Right lobe of liver (tissue), 6 donors: Measurements from ENCODE around the gene ZNF564. TPM values are rescaled to one million over a fixed set of nuclear protein-coding genes. Genes with fewer than 3 reads are reported as not detected.
A peak's percentile ranks its signal among the peaks of the same experiment; 100 is the strongest.
"Not testable (repeated sequence)": the region's sequence is repeated elsewhere in the genome, so short reads cannot be mapped to it uniquely, and the experiment has no call there.

ENCODE experiments used
- ATAC-seq, 4 donors: fragments of 200-7000 bp; cut with Tn5 transposase; one replicate each; pipeline ENCODE4 v1.9.1; 2020; ENCODE audit warnings: mild to moderate bottlenecking in 4 of 4, moderate library complexity in 4 of 4
- DNase-seq, 3 donors: peaks; one replicate each; pipeline ENCODE4 v3.0.0-alpha.2; 2020
- H3K27ac ChIP-seq, 3 donors: fragments of 200-600 bp; one replicate each; pipeline ENCODE4 v1.8.0; 2022
- H3K27me3 ChIP-seq, 2 donors: fragments of 200-600 bp; one replicate each; pipeline ENCODE4 v1.8.0; 2022
- H3K36me3 ChIP-seq, 4 donors: fragments of 200-600 bp; sonication (generic) in 1 of 4; one replicate each; pipeline versions ENCODE4 v1.5.1 to v1.8.0; 2017 to 2022; ENCODE audit warnings: control low read depth in 1 of 4
- H3K4me1 ChIP-seq, 4 donors: fragments of 200-600 bp; sonication (generic) in 1 of 4; one replicate each; pipeline versions ENCODE4 v1.5.1 to v1.8.0; 2017 to 2022; ENCODE audit warnings: control low read depth in 1 of 4
- H3K4me3 ChIP-seq, 3 donors: fragments of 200-600 bp; one replicate each; pipeline ENCODE4 v1.8.0; 2022
- H3K9me3 ChIP-seq, 4 donors: fragments of 200-600 bp; sonication (generic) in 1 of 4; one replicate each; pipeline versions ENCODE4 v1.5.1 to v1.8.0; 2017 to 2022; ENCODE audit warnings: control low read depth in 1 of 4
- CTCF ChIP-seq, 4 donors: fragments of 200-600 bp in 3 of 4; fragments of 450-650 bp in 1 of 4; IDR thresholded peaks; one replicate each; pipeline versions ENCODE4 v1.5.1 to v1.8.0; 2016 to 2022; ENCODE audit warnings: antibody characterized with exemption in 4 of 4, mild to moderate bottlenecking in 2 of 4
- POLR2A ChIP-seq: fragments of 450-650 bp; IDR thresholded peaks from one replicate; pipeline ENCODE4 v1.6.1; 2017; ENCODE audit warnings: antibody characterized with exemption, mild to moderate bottlenecking
- WGBS: methylation state at CpG from one replicate; pipeline ENCODE4 v1.1.6; 2018; ENCODE audit warnings: low coverage, low lambda C conversion rate; ENCODE audit not compliant: insufficient coverage; ENCODE audit errors: missing lambda C conversion rate; 5-methylcytosine and 5-hydroxymethylcytosine counted together
- intact Hi-C, 2 donors: fragments of 100-400 bp; cut with DNase I; formaldehyde crosslinking; loops; one replicate each; pipeline versions ENCODE4 v1.11.2 to v1.14.1; 2022
- total RNA-seq, 6 experiments: library from RNA; depleted of rRNA in 2 of 6; stranded (reverse); fragments of >200 nt in 2 of 6; fragmentation: NEBNext Ultra II Directional in 3 of 6; extraction: Animal tissue kit (Norgen Biotek cat#: 25700) in 3 of 6; gene quantifications; one replicate each; pipeline versions ENCODE4 v1.1.0 to v1.2.4, GENCODE V29; 2016 to 2023
- donor health status: DM: no; HTN: yes; CAD: no.
- donor health status: DM: no; HTN: no; CAD: no.
- donor health status: DM: no; HTN: no; CAD: no.
- donor health status: DM: no; HTN: yes; CAD: no.
- donor health status: DM: no; HTN: yes; CAD: no.

The ZNF564 gene
- total RNA-seq, 6 experiments from 2014 or later, result 3.1 to 8.1 (median 5.3) TPM

GRCh38 chr19:12497032-12497431 lies 54.2 kb downstream of the ZNF564 start:
- Histone ChIP-seq H3K27me3 (no peaks in the 10 kb centered on the region), H3K4me1 (no peaks in the 10 kb centered on the region), H3K9me3 (no peaks in the 10 kb centered on the region), H3K36me3 (no peaks in the 10 kb centered on the region), H3K27ac (no peak overlapping the region), H3K4me3 (no peak overlapping the region)
- 56% methylated on average over 2 of the region's 4 CpGs for WGBS
- ATAC-seq (no peak), DNase-seq (no peak)
- TF ChIP-seq CTCF (IDR thresholded peaks at IDR 0.05) (no peak), POLR2A (no peak)
- intact Hi-C loops, result no loop called here

GRCh38 chr19:12496480-12496879 lies 54.8 kb downstream of the ZNF564 start:
- 56% methylated on average over 1 of the region's 6 CpGs for WGBS
- Histone ChIP-seq H3K27me3 (no peaks in the 10 kb centered on the region), H3K36me3 (no peaks in the 10 kb centered on the region), H3K27ac (no peak overlapping the region), H3K4me3 (no peak overlapping the region), H3K9me3 (no peaks in the 10 kb centered on the region), H3K4me1 (no peaks in the 10 kb centered on the region)
- DNase-seq (no peak), ATAC-seq (no peak)
- TF ChIP-seq POLR2A (no peak), CTCF (IDR thresholded peaks at IDR 0.05) (no peak)
- intact Hi-C loops, result no loop called here

GRCh38 chr19:12495002-12495802 lies 56.1 kb downstream of the ZNF564 start:
- ATAC-seq (peak; percentile 99 to 100 (median 100)), DNase-seq (peak; percentile 96)
- H3K27ac ChIP-seq, result peak overlapping the region; percentile 80 to 90 (median 87)
- intact Hi-C loops, result no loop called here
- no peaks in the 10 kb centered on the region for H3K27me3 ChIP-seq
- H3K36me3 ChIP-seq, result no peaks in the 10 kb centered on the region
- H3K9me3 ChIP-seq, result no peaks in the 10 kb centered on the region
- WGBS, result 16% methylated on average over 10 of the region's 51 CpGs
- H3K4me1 ChIP-seq, result no peaks in the 10 kb centered on the region
- peak overlapping the region; percentile 56 to 78 (median 68) for H3K4me3 ChIP-seq
- peak; percentile 18 to 62 (median 54) for TF ChIP-seq CTCF (IDR thresholded peaks at IDR 0.05)
- peak; percentile 86 for TF ChIP-seq POLR2A

- Histone ChIP-seq H3K27ac (peak overlapping the region in 1 of 3 donors; percentile 87), H3K4me3 (no peak overlapping the region), H3K9me3 (no peaks in the 10 kb centered on the region), H3K36me3 (no peaks in the 10 kb centered on the region), H3K4me1 (no peaks in the 10 kb centered on the region), H3K27me3 (no peaks in the 10 kb centered on the region)
- TF ChIP-seq CTCF (IDR thresholded peaks at IDR 0.05), result no peak
- TF ChIP-seq POLR2A, result no peak
- intact Hi-C loops, result no loop called here
- no peak for DNase-seq
- no peak for ATAC-seq
- WGBS, result 92% methylated on average over 2 of the region's 3 CpGs
Measured at GRCh38 chr19:12494260-12494860, 56.9 kb downstream of the ZNF564 start.

- H3K36me3 ChIP-seq, H3K9me3 ChIP-seq, ATAC-seq, H3K4me1 ChIP-seq, DNase-seq, H3K27ac ChIP-seq, intact Hi-C loops, H3K27me3 ChIP-seq, H3K4me3 ChIP-seq: not testable (repeated sequence)
- WGBS, result 40% methylated on average over 1 of the region's 1 CpG
Measured at GRCh38 chr19:12486265-12486783, 65.0 kb downstream of the ZNF564 start.
